IPS-18c (cell line): Measurements from ENCODE around the gene GRN.
"Not testable (repeated sequence)": the region's sequence is repeated elsewhere in the genome, so short reads cannot be mapped to it uniquely, and the experiment has no call there.

Experiments used
- H3K4me3 ChIP-seq: 2 replicates; pipeline ENCODE4 v1.7.0; 2013; ENCODE audit warnings: low read depth, mild to moderate bottlenecking, low read length, moderate library complexity; ENCODE audit not compliant: insufficient read depth
- H3K9me3 ChIP-seq: one replicate; pipeline ENCODE4 v1.6.1; 2013; ENCODE audit warnings: mild to moderate bottlenecking, low read length, moderate library complexity; ENCODE audit not compliant: control insufficient read depth, insufficient read depth

GRN gene

GRCh38 chr17:44352828-44353671 is 7.9 kb downstream of the GRN start:
- peak overlapping the region; percentile 49 for H3K4me3 ChIP-seq
- no peaks in the 10 kb centered on the region for H3K9me3 ChIP-seq

GRCh38 chr17:44353672-44354331 is 8.7 kb downstream of the GRN start:
- H3K4me3 ChIP-seq: peak overlapping the region; percentile 49
- no peaks in the 10 kb centered on the region for H3K9me3 ChIP-seq

GRCh38 chr17:44354582-44355561 is 9.8 kb downstream of the GRN start:
- peak overlapping the region; percentile 15; the same call in 1 of the 2 replicates for H3K4me3 ChIP-seq

GRCh38 chr17:44355642-44356099 is 10.6 kb downstream of the GRN start:
- H3K9me3 ChIP-seq: no peaks in the 10 kb centered on the region
- H3K4me3 ChIP-seq: no peak overlapping the region

More at GRCh38 chr17:44354582-44355561, 9.8 kb downstream of the GRN start:
- H3K9me3 ChIP-seq: no peaks in the 10 kb centered on the region

GRCh38 chr17:44356241-44356640 is 11.1 kb downstream of the GRN start:
- no peaks in the 10 kb centered on the region for H3K9me3 ChIP-seq
- H3K4me3 ChIP-seq: no peak overlapping the region

- Histone ChIP-seq H3K9me3 (no peaks in the 10 kb centered on the region), H3K4me3 (no peak overlapping the region)
Measured at GRCh38 chr17:44358066-44358465, 13.0 kb downstream of the GRN start.

GRCh38 chr17:44359006-44359405 is 13.9 kb downstream of the GRN start:
- H3K4me3 ChIP-seq: no peak overlapping the region
- H3K9me3 ChIP-seq: no peaks in the 10 kb centered on the region

- H3K4me3 ChIP-seq: no peak overlapping the region
- H3K9me3 ChIP-seq: peaks cover 2% of the 10 kb centered on the region
Measured at GRCh38 chr17:44359458-44360143, 14.5 kb downstream of the GRN start.

GRCh38 chr17:44360144-44360533 is 15.0 kb downstream of the GRN start:
- peaks cover 2% of the 10 kb centered on the region for H3K9me3 ChIP-seq
- no peak overlapping the region for H3K4me3 ChIP-seq

- Histone ChIP-seq H3K9me3 (peaks cover 2% of the 10 kb centered on the region), H3K4me3 (no peak overlapping the region; the same call in 1 of the 2 replicates)
Measured at GRCh38 chr17:44360826-44361225, 15.7 kb downstream of the GRN start.

- no peak overlapping the region for H3K4me3 ChIP-seq
- H3K9me3 ChIP-seq: peaks cover 4% of the 10 kb centered on the region
Measured at GRCh38 chr17:44361292-44362260, 16.5 kb downstream of the GRN start.

- Histone ChIP-seq H3K9me3 (peaks cover 4% of the 10 kb centered on the region), H3K4me3 (peak overlapping the region; percentile 77)
Measured at GRCh38 chr17:44362459-44362948, 17.4 kb downstream of the GRN start.

- peak overlapping the region; percentile 77 for H3K4me3 ChIP-seq
Measured at GRCh38 chr17:44362949-44363612, 18.0 kb downstream of the GRN start.

GRCh38 chr17:44363613-44364159 is 18.6 kb downstream of the GRN start, which contains the start of gene FAM171A2:
Gene FAM171A2, minus strand, starts transcription at chr17:44363853. Its CDS starts 139 bp downstream, at chr17:44363714.
- H3K9me3 ChIP-seq: peaks cover 4% of the 10 kb centered on the region
- peak within 1 kb of the TSS; percentile 77 for H3K4me3 ChIP-seq

More at GRCh38 chr17:44362949-44363612, 18.0 kb downstream of the GRN start:
- peaks cover 4% of the 10 kb centered on the region for H3K9me3 ChIP-seq

GRCh38 chr17:44365051-44365450 is 19.9 kb downstream of the GRN start:
- not testable (repeated sequence) for H3K9me3 ChIP-seq, H3K4me3 ChIP-seq
